DOHH2 (cell line): Measurements from ENCODE around the gene PPEF2.

Experiments used
- H3F3A ChIP-seq: fragments of 200-600 bp; sonication (generic), shearing (Covaris generic); 2 replicates; pipeline ENCODE4 v1.6.0; 2016; ENCODE audit warnings: antibody characterized with exemption, mild to moderate bottlenecking; ENCODE audit not compliant: control insufficient read depth, insufficient read depth
- H3K27ac ChIP-seq: fragments of 200-600 bp; sonication (generic); 2 replicates; pipeline ENCODE4 v1.5.1; 2014; ENCODE audit warnings: low read depth, mild to moderate bottlenecking, low read length, moderate library complexity
- H3K27me3 ChIP-seq: fragments of 200-600 bp; sonication (generic); 2 replicates; pipeline ENCODE4 v1.6.1; 2014; ENCODE audit warnings: mild to moderate bottlenecking, low read length, mixed read lengths; ENCODE audit not compliant: control insufficient read depth
- H3K36me3 ChIP-seq: fragments of 200-600 bp; sonication (generic); 2 replicates; pipeline ENCODE4 v1.6.1; 2014; ENCODE audit warnings: mild to moderate bottlenecking, low read length, moderate library complexity, mixed read lengths; ENCODE audit not compliant: control insufficient read depth
- H3K4me1 ChIP-seq: fragments of 200-600 bp; sonication (generic); 2 replicates; pipeline ENCODE4 v1.6.1; 2014; ENCODE audit warnings: mild to moderate bottlenecking, low read length, mixed read lengths; ENCODE audit not compliant: control insufficient read depth
- H3K4me2 ChIP-seq: fragments of 200-600 bp; sonication (generic); 2 replicates; pipeline ENCODE4 v1.6.0; 2014; ENCODE audit warnings: mild to moderate bottlenecking, low read length, moderate library complexity
- H3K4me3 ChIP-seq: fragments of 200-600 bp; sonication (generic); 2 replicates; pipeline ENCODE4 v1.5.1; 2014; ENCODE audit warnings: mild to moderate bottlenecking, low read length, mixed read lengths
- H3K79me2 ChIP-seq: fragments of 200-600 bp; sonication (generic); 2 replicates; pipeline ENCODE4 v1.6.1; 2014; ENCODE audit warnings: mild to moderate bottlenecking, low read length, mixed read lengths; ENCODE audit not compliant: control insufficient read depth
- H3K9me2 ChIP-seq: fragments of 200-600 bp; sonication (generic); replicated peaks from 2 replicates; pipeline ENCODE4 v1.6.1; 2014; ENCODE audit warnings: mild to moderate bottlenecking, low read length, mixed read lengths; ENCODE audit not compliant: control insufficient read depth
- H3K9me3 ChIP-seq: fragments of 200-600 bp; sonication (generic); 2 replicates; pipeline ENCODE4 v1.6.1; 2014; ENCODE audit warnings: antibody characterized with exemption, low read length, mixed read lengths; ENCODE audit not compliant: control insufficient read depth, insufficient read depth
- H4K20me1 ChIP-seq: fragments of 200-600 bp; sonication (generic); 2 replicates; pipeline ENCODE4 v1.6.0; 2014; ENCODE audit warnings: low read depth, mild to moderate bottlenecking, antibody characterized with exemption, low read length, moderate library complexity; ENCODE audit not compliant: control insufficient read depth, insufficient read depth
- EZH2phosphoT487 ChIP-seq: fragments of 200-600 bp; sonication (generic); IDR thresholded peaks from 2 replicates; pipeline ENCODE4 v1.6.1; 2017; ENCODE audit warnings: borderline replicate concordance, mild to moderate bottlenecking, antibody characterized with exemption, low read length, moderate library complexity, mixed read lengths
- TF ChIP-seq, protein P1 (sequence below): fragments of 200-600 bp; sonication (generic); IDR thresholded peaks from one replicate; pipeline ENCODE4 v1.5.1; 2014; ENCODE audit warnings: antibody characterized with exemption, mild to moderate bottlenecking, low read depth, low read length; ENCODE audit not compliant: poor library complexity, severe bottlenecking

PPEF2 gene

DNA sequence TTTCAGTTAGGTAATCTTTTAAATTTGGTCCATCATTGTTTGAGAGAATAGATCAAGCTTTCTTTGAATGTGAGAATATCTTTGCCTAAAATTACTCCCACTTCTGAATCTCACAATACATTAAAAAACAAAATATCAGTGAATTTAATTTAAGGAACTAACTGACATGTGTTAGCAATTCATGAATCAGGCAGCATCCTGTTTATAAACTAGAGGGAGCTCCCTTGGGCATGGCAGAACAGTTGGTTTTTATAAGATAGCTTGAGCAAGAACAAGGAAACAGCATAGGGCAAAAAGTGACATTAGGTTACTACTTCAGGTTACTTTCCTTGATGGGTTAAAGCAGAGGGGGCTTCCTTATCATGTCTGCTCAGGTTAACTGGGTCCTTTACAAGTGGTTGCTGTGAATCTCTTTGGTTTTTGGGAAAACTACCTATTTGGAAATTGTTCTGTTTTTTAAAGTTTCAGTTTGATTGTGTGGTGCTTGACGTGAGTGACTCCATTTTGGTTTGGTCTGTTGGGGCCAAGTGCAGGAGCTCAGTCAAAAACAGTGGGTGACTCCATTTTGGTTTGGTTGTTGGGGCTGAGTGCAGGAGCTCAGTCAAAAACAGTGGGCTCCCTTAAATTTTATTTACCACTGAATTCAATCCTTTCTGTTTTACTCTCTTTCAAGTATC lies 68.0 kb downstream of the PPEF2 start:
- Histone ChIP-seq H3K4me2 (no peak overlapping the region), H3K4me1 (no peaks in the 10 kb centered on the region), H3K9me2 (no peaks in the 10 kb centered on the region), H3K4me3 (no peak overlapping the region), H3F3A (no peaks in the 10 kb centered on the region), H4K20me1 (no peaks in the 10 kb centered on the region), H3K27me3 (no peaks in the 10 kb centered on the region), H3K9me3 (no peaks in the 10 kb centered on the region), H3K27ac (no peak overlapping the region), H3K36me3 (no peaks in the 10 kb centered on the region), H3K79me2 (no peaks in the 10 kb centered on the region)
- no peak for TF ChIP-seq EZH2phosphoT487

DNA sequence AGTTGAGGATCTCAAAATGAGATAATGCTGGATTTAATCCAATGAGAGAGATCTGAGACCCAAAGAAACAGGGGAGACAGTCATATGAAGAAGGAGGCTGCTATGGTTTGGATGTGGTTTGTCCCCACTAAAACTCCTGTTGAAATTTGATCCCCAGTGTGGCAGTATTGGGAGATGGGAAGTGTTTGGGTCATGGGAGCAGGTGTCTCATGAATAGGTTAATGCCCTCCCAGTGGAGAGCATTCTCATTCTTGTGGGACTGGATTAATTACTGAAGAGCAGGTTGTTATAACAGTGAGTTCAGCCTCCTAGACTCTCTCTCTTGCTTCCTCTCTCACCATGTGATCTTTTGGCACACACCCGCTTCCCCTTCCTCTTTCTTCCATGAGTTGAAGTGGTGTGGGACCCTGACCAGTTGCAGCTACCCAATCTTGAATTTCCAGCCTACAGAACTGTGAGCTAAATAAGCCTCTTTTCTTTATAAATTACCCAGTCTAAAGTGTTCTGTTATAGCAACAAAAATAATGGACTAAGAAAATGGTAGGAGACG lies 70.3 kb downstream of the PPEF2 start:
- no peak for TF ChIP-seq EZH2phosphoT487
- TF ChIP-seq, protein P1, sequence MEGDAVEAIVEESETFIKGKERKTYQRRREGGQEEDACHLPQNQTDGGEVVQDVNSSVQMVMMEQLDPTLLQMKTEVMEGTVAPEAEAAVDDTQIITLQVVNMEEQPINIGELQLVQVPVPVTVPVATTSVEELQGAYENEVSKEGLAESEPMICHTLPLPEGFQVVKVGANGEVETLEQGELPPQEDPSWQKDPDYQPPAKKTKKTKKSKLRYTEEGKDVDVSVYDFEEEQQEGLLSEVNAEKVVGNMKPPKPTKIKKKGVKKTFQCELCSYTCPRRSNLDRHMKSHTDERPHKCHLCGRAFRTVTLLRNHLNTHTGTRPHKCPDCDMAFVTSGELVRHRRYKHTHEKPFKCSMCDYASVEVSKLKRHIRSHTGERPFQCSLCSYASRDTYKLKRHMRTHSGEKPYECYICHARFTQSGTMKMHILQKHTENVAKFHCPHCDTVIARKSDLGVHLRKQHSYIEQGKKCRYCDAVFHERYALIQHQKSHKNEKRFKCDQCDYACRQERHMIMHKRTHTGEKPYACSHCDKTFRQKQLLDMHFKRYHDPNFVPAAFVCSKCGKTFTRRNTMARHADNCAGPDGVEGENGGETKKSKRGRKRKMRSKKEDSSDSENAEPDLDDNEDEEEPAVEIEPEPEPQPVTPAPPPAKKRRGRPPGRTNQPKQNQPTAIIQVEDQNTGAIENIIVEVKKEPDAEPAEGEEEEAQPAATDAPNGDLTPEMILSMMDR = no peak
- Histone ChIP-seq H3K79me2 (no peaks in the 10 kb centered on the region), H3K27me3 (no peaks in the 10 kb centered on the region), H4K20me1 (no peaks in the 10 kb centered on the region), H3K27ac (no peak overlapping the region), H3K4me3 (no peak overlapping the region), H3F3A (no peaks in the 10 kb centered on the region), H3K4me2 (no peak overlapping the region), H3K36me3 (no peaks in the 10 kb centered on the region), H3K9me2 (no peaks in the 10 kb centered on the region), H3K9me3 (no peaks in the 10 kb centered on the region), H3K4me1 (no peaks in the 10 kb centered on the region)

DNA sequence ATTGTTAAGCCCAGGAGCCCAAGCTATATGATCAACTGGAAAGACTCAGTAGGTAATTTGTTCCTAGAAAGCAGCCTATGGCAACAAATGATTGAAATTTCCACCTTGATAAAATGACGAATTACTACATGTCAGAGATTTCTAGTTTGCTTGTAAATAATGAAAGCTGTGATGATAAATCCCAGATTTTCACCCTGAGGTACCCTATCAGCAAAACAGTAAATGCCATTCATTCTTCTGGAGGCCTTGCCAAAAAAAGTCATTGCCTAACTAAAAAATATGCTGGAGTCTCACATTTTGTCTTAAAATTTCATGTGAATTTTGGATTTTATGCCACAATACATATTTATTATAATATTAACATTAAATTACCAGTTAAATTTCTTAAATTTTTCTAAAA lies 71.3 kb downstream of the PPEF2 start:
- Histone ChIP-seq H3K27ac (no peak overlapping the region), H3K9me2 (no peaks in the 10 kb centered on the region), H3K9me3 (no peaks in the 10 kb centered on the region), H3K4me1 (no peaks in the 10 kb centered on the region), H3K4me2 (no peak overlapping the region), H3K4me3 (no peak overlapping the region), H3K79me2 (no peaks in the 10 kb centered on the region), H4K20me1 (no peaks in the 10 kb centered on the region), H3F3A (no peaks in the 10 kb centered on the region), H3K36me3 (no peaks in the 10 kb centered on the region), H3K27me3 (no peaks in the 10 kb centered on the region)
- TF ChIP-seq, protein P1 = no peak

DNA sequence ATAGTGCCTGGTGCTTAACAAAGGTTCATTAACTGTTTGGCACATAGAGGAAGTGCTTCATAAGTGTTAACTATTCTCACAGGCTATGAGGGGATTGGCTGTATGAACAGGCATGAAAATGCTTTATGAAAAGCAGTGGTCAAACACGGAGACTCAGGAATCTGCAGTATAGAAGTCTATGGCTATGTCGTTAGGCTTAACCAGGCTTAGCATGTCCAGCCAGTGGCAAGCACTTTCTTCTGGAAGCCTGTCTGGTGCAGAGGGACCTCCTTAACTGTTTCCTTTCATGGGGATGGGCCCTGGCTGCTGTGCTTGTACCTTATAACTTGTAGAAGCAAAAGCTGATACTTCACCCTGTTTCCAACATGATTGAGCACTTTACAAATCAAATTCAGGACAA lies 78.4 kb downstream of the PPEF2 start:
- no peaks in the 10 kb centered on the region for H3F3A ChIP-seq
- TF ChIP-seq, protein P1 = no peak
- TF ChIP-seq EZH2phosphoT487 = no peak
- H3K79me2 ChIP-seq = no peaks in the 10 kb centered on the region
- no peaks in the 10 kb centered on the region for H3K4me1 ChIP-seq
- no peaks in the 10 kb centered on the region for H3K27me3 ChIP-seq
- no peak overlapping the region for H3K4me2 ChIP-seq
- H3K9me2 ChIP-seq = no peaks in the 10 kb centered on the region
- no peaks in the 10 kb centered on the region for H3K9me3 ChIP-seq
- no peaks in the 10 kb centered on the region for H4K20me1 ChIP-seq
- no peak overlapping the region for H3K4me3 ChIP-seq
- H3K27ac ChIP-seq = no peak overlapping the region
- no peaks in the 10 kb centered on the region for H3K36me3 ChIP-seq
